Measurements from ENCODE around the gene OR51E1. TPM values are rescaled to one million over a fixed set of nuclear protein-coding genes. Genes with fewer than 3 reads are reported as not detected.

Gene OR51E1
- total RNA-seq, 1 donor from 2014 or later: not detected

GRCh38 chr11:4700436-4700820 is 56.6 kb downstream of the OR51E1 start:
- no peak overlapping the region for H3K4me3 ChIP-seq
- no peaks in the 10 kb centered on the region for H3K9me3 ChIP-seq
- no peaks in the 10 kb centered on the region for H3K36me3 ChIP-seq
- intact Hi-C loops (cut with DNase I): no loop called here
- no peak for ATAC-seq
- no peak for DNase-seq
- H3K27ac ChIP-seq: no peak overlapping the region
- no peaks in the 10 kb centered on the region for H3K27me3 ChIP-seq
- H3K4me1 ChIP-seq: no peaks in the 10 kb centered on the region
- TF ChIP-seq CTCF (IDR thresholded peaks at IDR 0.05): no peak

- ATAC-seq: no peak
- Histone ChIP-seq H3K4me3 (no peak within 1 kb of the TSS), H3K9me3 (no peaks in the 10 kb centered on the region), H3K36me3 (no peaks in the 10 kb centered on the region), H3K27me3 (no peaks in the 10 kb centered on the region), H3K27ac (no peak within 1 kb of the TSS), H3K4me1 (no peaks in the 10 kb centered on the region)
- intact Hi-C loops (cut with DNase I): no loop called here
- no peak for TF ChIP-seq CTCF (IDR thresholded peaks at IDR 0.05)
- DNase-seq: no peak
These were observed 60.4 kb downstream of the OR51E1 start, which contains the start of gene MMP26 for GRCh38 chr11:4704054-4704789. Gene MMP26 (plus strand): TSS chr11:4704784.

GRCh38 chr11:4704790-4705334 is 61.1 kb downstream of the OR51E1 start:
- no peak overlapping the region for H3K4me3 ChIP-seq
- intact Hi-C loops (cut with DNase I): no loop called here
- no peaks in the 10 kb centered on the region for H3K36me3 ChIP-seq
- DNase-seq (no peak), ATAC-seq (no peak)
- H3K4me1 ChIP-seq: no peaks in the 10 kb centered on the region
- no peak for TF ChIP-seq CTCF (IDR thresholded peaks at IDR 0.05)
- H3K9me3 ChIP-seq: no peaks in the 10 kb centered on the region
- H3K27me3 ChIP-seq: no peaks in the 10 kb centered on the region
- no peak overlapping the region for H3K27ac ChIP-seq

Other genes starting within 250 kb of the OR51E1 start
- not detected for gene OR52K2, start 194.7 kb upstream of the OR51E1 start, total RNA-seq
- 0.12 TPM for gene OR52K1, start 161.3 kb upstream of the OR51E1 start, total RNA-seq
- gene OR52M1, start 98.8 kb upstream of the OR51E1 start, total RNA-seq: not detected
- not detected for gene OR52I2, start 62.2 kb upstream of the OR51E1 start, total RNA-seq
- gene OR52I1, start 49.9 kb upstream of the OR51E1 start, total RNA-seq: not detected
- gene TRIM68, start 35.8 kb upstream of the OR51E1 start, total RNA-seq: 12.4 TPM
- not detected for gene OR51D1, start 6.5 kb upstream of the OR51E1 start, total RNA-seq
- not detected for gene OR51E2, start 53.9 kb downstream of the OR51E1 start, total RNA-seq
- gene MMP26, start 60.8 kb downstream of the OR51E1 start, total RNA-seq: not detected
- gene OR51F1, start 126.0 kb downstream of the OR51E1 start, total RNA-seq: not detected
- gene OR52R1, start 160.4 kb downstream of the OR51E1 start, total RNA-seq: not detected
- not detected for gene OR51F2, start 177.3 kb downstream of the OR51E1 start, total RNA-seq
- not detected for gene OR51S1, start 205.2 kb downstream of the OR51E1 start, total RNA-seq
- not detected for gene OR51T1, start 237.9 kb downstream of the OR51E1 start, total RNA-seq

All from upper lobe of right lung (tissue), 1 donor.